WTC11 (cell line): ENCODE results near the gene WSCD1. TPM values are rescaled to one million over a fixed set of nuclear protein-coding genes. Genes with fewer than 3 reads are reported as not detected.

ENCODE experiments used
- ATAC-seq: fragments of 200-7000 bp; cut with Tn5 transposase; 2 replicates; pipeline ENCODE4 v1.10.0; 2021; ENCODE audit warnings: mild to moderate bottlenecking, moderate library complexity
- CTCF ChIA-PET: fragments of 300-600 bp; sonication (Branson Sonifier 250); formaldehyde crosslinking; loops from one replicate; lab custom pipeline; 2021; ENCODE audit warnings: antibody characterized with exemption; lab: Charles Lee
- POLR2A ChIA-PET: fragments of 350-600 bp; sonication (Branson Sonifier 250); formaldehyde crosslinking; loops from one replicate; lab custom pipeline; 2021; ENCODE audit warnings: antibody characterized with exemption; lab: Charles Lee
- DNase-seq: peaks from one replicate; pipeline ENCODE4 v3.0.0; 2021; ENCODE audit warnings: low spot score
- H3K27ac Mint-ChIP-seq: 2 replicates; pipeline ENCODE4 v1.8.0; 2021; ENCODE audit warnings: mixed read lengths
- H3K27me3 Mint-ChIP-seq: 2 replicates; pipeline ENCODE4 v1.8.0; 2021; ENCODE audit warnings: low read depth, mild to moderate bottlenecking, moderate library complexity, mixed read lengths
- H3K36me3 Mint-ChIP-seq: 2 replicates; pipeline ENCODE4 v1.8.0; 2021; ENCODE audit warnings: mixed read lengths
- H3K4me1 Mint-ChIP-seq: 2 replicates; pipeline ENCODE4 v1.8.0; 2022; ENCODE audit warnings: mixed read lengths
- H3K4me3 Mint-ChIP-seq: 2 replicates; pipeline ENCODE4 v1.8.0; 2021; ENCODE audit warnings: mild to moderate bottlenecking, moderate library complexity, mixed read lengths
- H3K9me3 Mint-ChIP-seq: 2 replicates; pipeline ENCODE4 v1.8.0; 2021; ENCODE audit warnings: mixed read lengths
- CREM ChIP-seq: sonication (generic); formaldehyde crosslinking; IDR thresholded peaks from 2 replicates; pipeline ENCODE4 v1.8.1; 2022; ENCODE audit warnings: mild to moderate bottlenecking, missing genetic modification reagents, moderate library complexity
- ESRRA ChIP-seq: sonication (generic); formaldehyde crosslinking; IDR thresholded peaks from 2 replicates; pipeline ENCODE4 v1.8.1; 2022; ENCODE audit warnings: mild to moderate bottlenecking, missing genetic modification reagents, borderline replicate concordance
- HMGA2 ChIP-seq: fragments of 250-450 bp; sonication (Bioruptor Pico); IDR thresholded peaks from 2 replicates; pipeline ENCODE4 v1.4.0; 2021; ENCODE audit warnings: mild to moderate bottlenecking, moderate library complexity
- JAZF1 ChIP-seq: fragments of 250-450 bp; sonication (Bioruptor Pico); IDR thresholded peaks from 2 replicates; pipeline ENCODE4 v1.9.0; 2021; ENCODE audit warnings: moderate library complexity, mild to moderate bottlenecking, inconsistent platforms
- JUN ChIP-seq: sonication (generic); formaldehyde crosslinking; IDR thresholded peaks from 2 replicates; pipeline ENCODE4 v1.8.0; 2023; ENCODE audit warnings: mild to moderate bottlenecking, missing genetic modification reagents
- NR1H2 ChIP-seq: sonication (generic); formaldehyde crosslinking; IDR thresholded peaks from 2 replicates; pipeline ENCODE4 v1.9.0; 2021; ENCODE audit warnings: mild to moderate bottlenecking, moderate library complexity, missing genetic modification reagents
- RELA ChIP-seq: sonication (generic); formaldehyde crosslinking; IDR thresholded peaks from 2 replicates; pipeline ENCODE4 v1.8.1; 2022; ENCODE audit warnings: missing genetic modification reagents, mild to moderate bottlenecking, borderline replicate concordance
- SMAD3 ChIP-seq: sonication (generic); formaldehyde crosslinking; IDR thresholded peaks from 2 replicates; pipeline ENCODE4 v1.8.0; 2022; ENCODE audit warnings: missing genetic modification reagents, mild to moderate bottlenecking, borderline replicate concordance
- SP1 ChIP-seq: sonication (generic); formaldehyde crosslinking; conservative IDR thresholded peaks from 2 replicates; pipeline ENCODE4 v1.8.1; 2022; ENCODE audit warnings: missing genetic modification reagents
- TCF7 ChIP-seq: sonication (generic); formaldehyde crosslinking; IDR thresholded peaks from 2 replicates; pipeline ENCODE4 v1.8.0; 2022; ENCODE audit warnings: mild to moderate bottlenecking, low read depth, missing genetic modification reagents, moderate library complexity
- ZNF671 ChIP-seq: fragments of 250-450 bp; sonication (Bioruptor Pico); IDR thresholded peaks from 2 replicates; pipeline ENCODE4 v1.8.0; 2021; ENCODE audit warnings: mild to moderate bottlenecking
- total RNA-seq: library from RNA; stranded (reverse); gene quantifications from 3 replicates; pipeline ENCODE4 v1.2.3, GENCODE V29; 2021
- TF ChIP-seq, protein P1 (sequence below): sonication (generic); formaldehyde crosslinking; IDR thresholded peaks from 2 replicates; pipeline ENCODE4 v1.8.0; 2023; ENCODE audit warnings: missing genetic modification reagents
- TF ChIP-seq, protein P2 (sequence below): sonication (generic); formaldehyde crosslinking; IDR thresholded peaks from 2 replicates; pipeline ENCODE4 v1.8.1; 2023; ENCODE audit warnings: mild to moderate bottlenecking, moderate library complexity, missing genetic modification reagents
- TF ChIP-seq, protein P3 (sequence below): sonication (generic); formaldehyde crosslinking; IDR thresholded peaks from 2 replicates; pipeline ENCODE4 v1.8.1; 2022; ENCODE audit warnings: low read depth, missing genetic modification reagents, borderline replicate concordance
- TF ChIP-seq, protein P4 (sequence below): fragments of 250-450 bp; sonication (Bioruptor Pico); IDR thresholded peaks from 2 replicates; pipeline ENCODE4 v2.1.2; 2022; ENCODE audit warnings: mild to moderate bottlenecking, moderate library complexity
- TF ChIP-seq, protein P5 (sequence below): fragments of 200-600 bp; IDR thresholded peaks from 2 replicates; pipeline ENCODE4 v1.8.0; 2022; ENCODE audit warnings: antibody characterized with exemption
- TF ChIP-seq, protein P6 (sequence below): fragments of 250-450 bp; sonication (Bioruptor Pico); IDR thresholded peaks from 2 replicates; pipeline ENCODE4 v1.9.0; 2021; ENCODE audit warnings: mild to moderate bottlenecking, borderline replicate concordance
- TF ChIP-seq, protein P7 (sequence below): sonication (generic); formaldehyde crosslinking; IDR thresholded peaks from 2 replicates; pipeline ENCODE4 v1.8.0; 2023; ENCODE audit warnings: missing genetic modification reagents, mild to moderate bottlenecking, borderline replicate concordance

WSCD1 gene
- total RNA-seq, 1 experiment from 2014 or later, result 57.5 TPM

DNA sequence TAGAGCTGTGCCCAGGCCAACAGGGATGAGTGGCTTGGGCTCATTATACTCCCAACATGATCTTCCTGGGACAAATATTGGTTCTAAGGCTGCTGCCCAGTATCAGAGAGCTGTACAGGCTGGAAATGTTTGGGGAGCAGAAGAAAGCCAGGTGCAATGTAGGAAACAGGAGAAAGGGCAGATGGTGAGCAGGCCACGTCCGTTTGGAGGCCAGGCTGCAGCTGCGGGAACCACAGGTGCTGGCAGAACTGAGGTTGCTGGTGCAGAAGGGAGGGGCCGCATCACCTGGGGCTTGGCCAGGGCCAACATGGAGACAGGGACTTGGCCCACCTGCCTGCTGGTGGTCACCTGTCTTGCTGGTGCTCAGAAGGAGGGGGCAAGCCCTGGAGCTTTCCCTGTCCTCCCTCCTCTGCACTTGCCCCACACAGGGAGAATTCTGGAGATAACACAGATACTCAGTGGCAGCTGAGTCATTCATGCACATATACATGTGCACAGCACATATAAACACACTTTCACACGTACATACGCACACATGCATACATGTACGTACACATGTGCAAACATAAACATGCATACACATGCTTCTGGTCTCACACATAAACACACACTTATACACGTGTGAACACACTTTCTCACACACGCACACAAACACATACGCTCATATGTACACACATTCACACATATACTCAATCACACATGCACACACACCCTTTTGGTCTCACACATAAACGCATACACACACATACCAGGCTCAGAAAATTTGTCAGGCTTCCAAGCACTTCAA, 67.7 kb downstream of the WSCD1 start (continued):
- TF ChIP-seq, protein P1, sequence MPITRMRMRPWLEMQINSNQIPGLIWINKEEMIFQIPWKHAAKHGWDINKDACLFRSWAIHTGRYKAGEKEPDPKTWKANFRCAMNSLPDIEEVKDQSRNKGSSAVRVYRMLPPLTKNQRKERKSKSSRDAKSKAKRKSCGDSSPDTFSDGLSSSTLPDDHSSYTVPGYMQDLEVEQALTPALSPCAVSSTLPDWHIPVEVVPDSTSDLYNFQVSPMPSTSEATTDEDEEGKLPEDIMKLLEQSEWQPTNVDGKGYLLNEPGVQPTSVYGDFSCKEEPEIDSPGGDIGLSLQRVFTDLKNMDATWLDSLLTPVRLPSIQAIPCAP (CRISPR knock-in tag), result no peak
- TF ChIP-seq, protein P2, sequence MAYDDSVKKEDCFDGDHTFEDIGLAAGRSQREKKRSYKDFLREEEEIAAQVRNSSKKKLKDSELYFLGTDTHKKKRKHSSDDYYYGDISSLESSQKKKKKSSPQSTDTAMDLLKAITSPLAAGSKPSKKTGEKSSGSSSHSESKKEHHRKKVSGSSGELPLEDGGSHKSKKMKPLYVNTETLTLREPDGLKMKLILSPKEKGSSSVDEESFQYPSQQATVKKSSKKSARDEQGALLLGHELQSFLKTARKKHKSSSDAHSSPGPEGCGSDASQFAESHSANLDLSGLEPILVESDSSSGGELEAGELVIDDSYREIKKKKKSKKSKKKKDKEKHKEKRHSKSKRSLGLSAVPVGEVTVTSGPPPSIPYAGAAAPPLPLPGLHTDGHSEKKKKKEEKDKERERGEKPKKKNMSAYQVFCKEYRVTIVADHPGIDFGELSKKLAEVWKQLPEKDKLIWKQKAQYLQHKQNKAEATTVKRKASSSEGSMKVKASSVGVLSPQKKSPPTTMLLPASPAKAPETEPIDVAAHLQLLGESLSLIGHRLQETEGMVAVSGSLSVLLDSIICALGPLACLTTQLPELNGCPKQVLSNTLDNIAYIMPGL (CRISPR knock-in tag), result no peak
- TF ChIP-seq HMGA2 (CRISPR knock-in tag) (no peak), JAZF1 (no peak), NR1H2 (no peak), JUN (CRISPR knock-in tag) (no peak), ESRRA (CRISPR knock-in tag) (no peak)
- TF ChIP-seq, protein P3, sequence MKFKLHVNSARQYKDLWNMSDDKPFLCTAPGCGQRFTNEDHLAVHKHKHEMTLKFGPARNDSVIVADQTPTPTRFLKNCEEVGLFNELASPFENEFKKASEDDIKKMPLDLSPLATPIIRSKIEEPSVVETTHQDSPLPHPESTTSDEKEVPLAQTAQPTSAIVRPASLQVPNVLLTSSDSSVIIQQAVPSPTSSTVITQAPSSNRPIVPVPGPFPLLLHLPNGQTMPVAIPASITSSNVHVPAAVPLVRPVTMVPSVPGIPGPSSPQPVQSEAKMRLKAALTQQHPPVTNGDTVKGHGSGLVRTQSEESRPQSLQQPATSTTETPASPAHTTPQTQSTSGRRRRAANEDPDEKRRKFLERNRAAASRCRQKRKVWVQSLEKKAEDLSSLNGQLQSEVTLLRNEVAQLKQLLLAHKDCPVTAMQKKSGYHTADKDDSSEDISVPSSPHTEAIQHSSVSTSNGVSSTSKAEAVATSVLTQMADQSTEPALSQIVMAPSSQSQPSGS (CRISPR knock-in tag), result no peak
- TF ChIP-seq, protein P4, sequence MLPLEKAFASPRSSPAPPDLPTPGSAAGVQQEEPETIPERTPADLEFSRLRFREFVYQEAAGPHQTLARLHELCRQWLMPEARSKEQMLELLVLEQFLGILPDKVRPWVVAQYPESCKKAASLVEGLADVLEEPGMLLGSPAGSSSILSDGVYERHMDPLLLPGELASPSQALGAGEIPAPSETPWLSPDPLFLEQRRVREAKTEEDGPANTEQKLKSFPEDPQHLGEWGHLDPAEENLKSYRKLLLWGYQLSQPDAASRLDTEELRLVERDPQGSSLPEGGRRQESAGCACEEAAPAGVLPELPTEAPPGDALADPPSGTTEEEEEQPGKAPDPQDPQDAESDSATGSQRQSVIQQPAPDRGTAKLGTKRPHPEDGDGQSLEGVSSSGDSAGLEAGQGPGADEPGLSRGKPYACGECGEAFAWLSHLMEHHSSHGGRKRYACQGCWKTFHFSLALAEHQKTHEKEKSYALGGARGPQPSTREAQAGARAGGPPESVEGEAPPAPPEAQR (CRISPR knock-in tag), result no peak
- TF ChIP-seq, protein P5, sequence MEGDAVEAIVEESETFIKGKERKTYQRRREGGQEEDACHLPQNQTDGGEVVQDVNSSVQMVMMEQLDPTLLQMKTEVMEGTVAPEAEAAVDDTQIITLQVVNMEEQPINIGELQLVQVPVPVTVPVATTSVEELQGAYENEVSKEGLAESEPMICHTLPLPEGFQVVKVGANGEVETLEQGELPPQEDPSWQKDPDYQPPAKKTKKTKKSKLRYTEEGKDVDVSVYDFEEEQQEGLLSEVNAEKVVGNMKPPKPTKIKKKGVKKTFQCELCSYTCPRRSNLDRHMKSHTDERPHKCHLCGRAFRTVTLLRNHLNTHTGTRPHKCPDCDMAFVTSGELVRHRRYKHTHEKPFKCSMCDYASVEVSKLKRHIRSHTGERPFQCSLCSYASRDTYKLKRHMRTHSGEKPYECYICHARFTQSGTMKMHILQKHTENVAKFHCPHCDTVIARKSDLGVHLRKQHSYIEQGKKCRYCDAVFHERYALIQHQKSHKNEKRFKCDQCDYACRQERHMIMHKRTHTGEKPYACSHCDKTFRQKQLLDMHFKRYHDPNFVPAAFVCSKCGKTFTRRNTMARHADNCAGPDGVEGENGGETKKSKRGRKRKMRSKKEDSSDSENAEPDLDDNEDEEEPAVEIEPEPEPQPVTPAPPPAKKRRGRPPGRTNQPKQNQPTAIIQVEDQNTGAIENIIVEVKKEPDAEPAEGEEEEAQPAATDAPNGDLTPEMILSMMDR, result no peak

DNA sequence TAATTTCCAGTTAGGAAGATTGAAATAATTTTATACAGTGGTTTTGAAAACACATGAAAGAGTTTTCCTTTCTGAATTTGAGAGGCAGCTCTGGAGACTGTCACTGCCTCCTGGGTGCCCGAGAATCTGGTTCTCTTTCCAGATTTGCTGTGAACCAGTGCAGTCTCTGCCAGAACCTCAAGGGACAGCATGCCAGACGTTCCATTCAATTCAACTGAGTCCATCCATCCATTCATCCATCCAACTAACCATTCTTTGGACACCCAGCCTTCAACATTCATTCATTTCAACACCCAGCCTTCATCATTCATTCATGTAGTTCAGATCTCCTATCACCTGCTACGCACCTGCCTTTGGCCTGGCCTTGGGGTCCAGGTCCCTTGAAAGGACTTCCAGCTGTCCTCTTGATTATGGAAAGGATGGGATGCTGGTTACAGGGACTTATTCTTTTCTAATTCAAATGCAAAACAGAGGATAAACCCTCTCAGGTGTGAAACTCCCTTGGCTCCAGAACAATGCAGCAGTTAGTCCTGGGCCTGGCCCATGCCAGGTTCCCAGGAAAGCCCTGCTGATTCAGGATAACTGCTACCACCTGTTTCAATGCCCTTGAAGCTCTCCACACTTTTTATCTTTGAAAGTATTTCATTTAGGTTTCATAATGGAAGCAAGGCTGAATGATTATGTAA, 68.7 kb downstream of the WSCD1 start:
- ChIA-PET POLR2A (no interaction called here), CTCF (no interaction called here)
- Mint-ChIP-seq H3K27me3 (no peaks in the 10 kb centered on the region), H3K4me1 (peaks cover 47% of the 10 kb centered on the region), H3K9me3 (peaks cover under 1% of the 10 kb centered on the region; the same call in 1 of the 2 replicates), H3K36me3 (no peaks in the 10 kb centered on the region), H3K27ac (peak overlapping the region; percentile 50), H3K4me3 (no peak overlapping the region)
- ATAC-seq (peak; percentile 87), DNase-seq (peak; percentile 40)
- TF ChIP-seq RELA (CRISPR knock-in tag) (no peak), CREM (CRISPR knock-in tag) (0 out of 2 replicates have a peak, but pooled peaks have one; percentile 29), SMAD3 (no peak), SP1 (CRISPR knock-in tag) (no peak), ZNF671 (CRISPR knock-in tag) (0 out of 2 replicates have a peak, but pooled peaks have one; percentile 8), TCF7 (CRISPR knock-in tag) (no peak)
- TF ChIP-seq, protein P6, sequence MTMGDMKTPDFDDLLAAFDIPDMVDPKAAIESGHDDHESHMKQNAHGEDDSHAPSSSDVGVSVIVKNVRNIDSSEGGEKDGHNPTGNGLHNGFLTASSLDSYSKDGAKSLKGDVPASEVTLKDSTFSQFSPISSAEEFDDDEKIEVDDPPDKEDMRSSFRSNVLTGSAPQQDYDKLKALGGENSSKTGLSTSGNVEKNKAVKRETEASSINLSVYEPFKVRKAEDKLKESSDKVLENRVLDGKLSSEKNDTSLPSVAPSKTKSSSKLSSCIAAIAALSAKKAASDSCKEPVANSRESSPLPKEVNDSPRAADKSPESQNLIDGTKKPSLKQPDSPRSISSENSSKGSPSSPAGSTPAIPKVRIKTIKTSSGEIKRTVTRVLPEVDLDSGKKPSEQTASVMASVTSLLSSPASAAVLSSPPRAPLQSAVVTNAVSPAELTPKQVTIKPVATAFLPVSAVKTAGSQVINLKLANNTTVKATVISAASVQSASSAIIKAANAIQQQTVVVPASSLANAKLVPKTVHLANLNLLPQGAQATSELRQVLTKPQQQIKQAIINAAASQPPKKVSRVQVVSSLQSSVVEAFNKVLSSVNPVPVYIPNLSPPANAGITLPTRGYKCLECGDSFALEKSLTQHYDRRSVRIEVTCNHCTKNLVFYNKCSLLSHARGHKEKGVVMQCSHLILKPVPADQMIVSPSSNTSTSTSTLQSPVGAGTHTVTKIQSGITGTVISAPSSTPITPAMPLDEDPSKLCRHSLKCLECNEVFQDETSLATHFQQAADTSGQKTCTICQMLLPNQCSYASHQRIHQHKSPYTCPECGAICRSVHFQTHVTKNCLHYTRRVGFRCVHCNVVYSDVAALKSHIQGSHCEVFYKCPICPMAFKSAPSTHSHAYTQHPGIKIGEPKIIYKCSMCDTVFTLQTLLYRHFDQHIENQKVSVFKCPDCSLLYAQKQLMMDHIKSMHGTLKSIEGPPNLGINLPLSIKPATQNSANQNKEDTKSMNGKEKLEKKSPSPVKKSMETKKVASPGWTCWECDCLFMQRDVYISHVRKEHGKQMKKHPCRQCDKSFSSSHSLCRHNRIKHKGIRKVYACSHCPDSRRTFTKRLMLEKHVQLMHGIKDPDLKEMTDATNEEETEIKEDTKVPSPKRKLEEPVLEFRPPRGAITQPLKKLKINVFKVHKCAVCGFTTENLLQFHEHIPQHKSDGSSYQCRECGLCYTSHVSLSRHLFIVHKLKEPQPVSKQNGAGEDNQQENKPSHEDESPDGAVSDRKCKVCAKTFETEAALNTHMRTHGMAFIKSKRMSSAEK (CRISPR knock-in tag), result 0 out of 2 replicates have a peak, but pooled peaks have one; percentile 82
- TF ChIP-seq, protein P7, sequence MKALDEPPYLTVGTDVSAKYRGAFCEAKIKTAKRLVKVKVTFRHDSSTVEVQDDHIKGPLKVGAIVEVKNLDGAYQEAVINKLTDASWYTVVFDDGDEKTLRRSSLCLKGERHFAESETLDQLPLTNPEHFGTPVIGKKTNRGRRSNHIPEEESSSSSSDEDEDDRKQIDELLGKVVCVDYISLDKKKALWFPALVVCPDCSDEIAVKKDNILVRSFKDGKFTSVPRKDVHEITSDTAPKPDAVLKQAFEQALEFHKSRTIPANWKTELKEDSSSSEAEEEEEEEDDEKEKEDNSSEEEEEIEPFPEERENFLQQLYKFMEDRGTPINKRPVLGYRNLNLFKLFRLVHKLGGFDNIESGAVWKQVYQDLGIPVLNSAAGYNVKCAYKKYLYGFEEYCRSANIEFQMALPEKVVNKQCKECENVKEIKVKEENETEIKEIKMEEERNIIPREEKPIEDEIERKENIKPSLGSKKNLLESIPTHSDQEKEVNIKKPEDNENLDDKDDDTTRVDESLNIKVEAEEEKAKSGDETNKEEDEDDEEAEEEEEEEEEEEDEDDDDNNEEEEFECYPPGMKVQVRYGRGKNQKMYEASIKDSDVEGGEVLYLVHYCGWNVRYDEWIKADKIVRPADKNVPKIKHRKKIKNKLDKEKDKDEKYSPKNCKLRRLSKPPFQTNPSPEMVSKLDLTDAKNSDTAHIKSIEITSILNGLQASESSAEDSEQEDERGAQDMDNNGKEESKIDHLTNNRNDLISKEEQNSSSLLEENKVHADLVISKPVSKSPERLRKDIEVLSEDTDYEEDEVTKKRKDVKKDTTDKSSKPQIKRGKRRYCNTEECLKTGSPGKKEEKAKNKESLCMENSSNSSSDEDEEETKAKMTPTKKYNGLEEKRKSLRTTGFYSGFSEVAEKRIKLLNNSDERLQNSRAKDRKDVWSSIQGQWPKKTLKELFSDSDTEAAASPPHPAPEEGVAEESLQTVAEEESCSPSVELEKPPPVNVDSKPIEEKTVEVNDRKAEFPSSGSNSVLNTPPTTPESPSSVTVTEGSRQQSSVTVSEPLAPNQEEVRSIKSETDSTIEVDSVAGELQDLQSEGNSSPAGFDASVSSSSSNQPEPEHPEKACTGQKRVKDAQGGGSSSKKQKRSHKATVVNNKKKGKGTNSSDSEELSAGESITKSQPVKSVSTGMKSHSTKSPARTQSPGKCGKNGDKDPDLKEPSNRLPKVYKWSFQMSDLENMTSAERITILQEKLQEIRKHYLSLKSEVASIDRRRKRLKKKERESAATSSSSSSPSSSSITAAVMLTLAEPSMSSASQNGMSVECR (CRISPR knock-in tag), result no peak
